ENCODE results near the gene FAT1.

DNA sequence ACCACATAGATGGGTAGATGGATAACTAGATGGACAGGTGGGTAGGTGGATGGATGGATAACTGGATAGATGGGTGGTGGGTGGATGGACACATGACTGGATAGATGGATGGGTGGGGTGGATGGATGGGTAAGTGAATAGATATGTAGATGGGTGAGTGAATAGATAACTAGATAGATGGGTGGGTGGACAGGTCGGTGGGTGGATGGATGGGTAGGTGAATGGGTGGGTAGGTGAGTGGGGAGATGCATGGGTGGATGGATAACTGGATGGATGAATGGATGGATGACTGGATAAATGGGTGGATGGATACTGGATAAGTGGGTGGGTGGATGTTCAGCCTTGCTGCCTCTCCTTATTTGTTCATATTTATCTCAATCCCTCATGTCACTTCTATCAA, 116.2 kb downstream of the FAT1 start:
- TF ChIP-seq, protein P1, sequence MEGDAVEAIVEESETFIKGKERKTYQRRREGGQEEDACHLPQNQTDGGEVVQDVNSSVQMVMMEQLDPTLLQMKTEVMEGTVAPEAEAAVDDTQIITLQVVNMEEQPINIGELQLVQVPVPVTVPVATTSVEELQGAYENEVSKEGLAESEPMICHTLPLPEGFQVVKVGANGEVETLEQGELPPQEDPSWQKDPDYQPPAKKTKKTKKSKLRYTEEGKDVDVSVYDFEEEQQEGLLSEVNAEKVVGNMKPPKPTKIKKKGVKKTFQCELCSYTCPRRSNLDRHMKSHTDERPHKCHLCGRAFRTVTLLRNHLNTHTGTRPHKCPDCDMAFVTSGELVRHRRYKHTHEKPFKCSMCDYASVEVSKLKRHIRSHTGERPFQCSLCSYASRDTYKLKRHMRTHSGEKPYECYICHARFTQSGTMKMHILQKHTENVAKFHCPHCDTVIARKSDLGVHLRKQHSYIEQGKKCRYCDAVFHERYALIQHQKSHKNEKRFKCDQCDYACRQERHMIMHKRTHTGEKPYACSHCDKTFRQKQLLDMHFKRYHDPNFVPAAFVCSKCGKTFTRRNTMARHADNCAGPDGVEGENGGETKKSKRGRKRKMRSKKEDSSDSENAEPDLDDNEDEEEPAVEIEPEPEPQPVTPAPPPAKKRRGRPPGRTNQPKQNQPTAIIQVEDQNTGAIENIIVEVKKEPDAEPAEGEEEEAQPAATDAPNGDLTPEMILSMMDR (IDR thresholded peaks at IDR 0.05; ENCODE audit: low read length) = no peak
- no peak for TF ChIP-seq EZH2 (optimal IDR thresholded peaks at IDR 0.05; ENCODE audit: low read depth, low read length)
- TF ChIP-seq EZH2phosphoT487 (IDR thresholded peaks at IDR 0.05; ENCODE audit: low read length) = no peak
